ENCODE data around the gene TOP3B.

TOP3B gene

DNA sequence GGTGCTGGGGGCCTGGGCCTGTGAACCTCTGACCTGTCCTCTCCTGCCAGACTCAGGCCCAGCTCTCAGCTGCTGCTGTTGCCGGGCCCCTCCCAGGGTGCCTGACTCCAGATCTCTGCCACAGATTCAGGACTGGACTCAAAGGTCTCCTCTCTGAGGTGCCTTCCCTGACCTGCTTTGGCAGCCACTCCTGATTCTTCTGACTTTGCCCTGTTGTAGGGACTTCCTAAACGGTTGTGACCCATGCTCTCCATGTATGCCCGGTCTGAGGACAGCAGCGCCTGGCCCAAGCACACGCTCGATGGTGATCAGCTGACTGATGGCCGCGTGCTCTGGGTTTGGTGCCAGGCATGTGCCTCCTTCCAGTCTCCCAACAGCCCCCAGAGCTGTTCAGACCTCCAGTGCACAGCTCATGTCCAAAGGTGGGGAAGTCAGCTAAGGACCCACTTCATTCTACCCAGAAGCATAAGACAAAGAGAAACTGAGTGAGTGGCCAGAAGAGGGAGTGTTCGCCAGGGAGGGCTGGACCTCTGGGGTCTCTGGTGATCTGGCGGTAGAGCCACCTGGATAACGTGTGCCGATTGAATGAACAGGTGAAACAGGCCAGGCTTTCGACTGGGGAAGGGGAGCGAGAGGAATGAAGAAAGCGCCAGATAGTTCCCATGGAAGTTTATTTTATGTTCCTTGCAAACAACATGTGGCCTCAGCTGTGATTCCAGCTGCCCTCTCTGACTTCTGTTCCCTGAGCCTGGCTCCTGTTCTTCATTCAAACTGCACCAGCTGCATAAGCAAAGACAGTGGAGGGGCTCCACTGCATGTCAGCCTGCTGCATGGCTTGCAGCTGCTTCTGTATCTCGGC, 8.1 kb upstream of the TOP3B start:
- FAIRE-seq (no peak), DNase-seq (ENCODE audit: insufficient read length, low spot score) (no peak)
- TF ChIP-seq PAX5 (IDR thresholded peaks at IDR 0.05; ENCODE audit: insufficient read depth, low read length, severe bottlenecking) (no peak), POLR2AphosphoS5 (IDR thresholded peaks at IDR 0.05; ENCODE audit: low read depth, low read length) (no peak), POLR2A (IDR thresholded peaks at IDR 0.05; ENCODE audit: low read depth, low read length) (no peak), TAF1 (IDR thresholded peaks at IDR 0.05; ENCODE audit: low read depth, low read length) (no peak), SPI1 (IDR thresholded peaks at IDR 0.05; ENCODE audit: low read depth, low read length) (no peak), POU2F2 (IDR thresholded peaks at IDR 0.05; ENCODE audit: low read depth, low read length) (no peak)

GRCh38 chr22:21989049-21989448, 6.5 kb upstream of the TOP3B start:
- TF ChIP-seq TAF1 (IDR thresholded peaks at IDR 0.05; ENCODE audit: low read depth, low read length): no peak
- no peak for TF ChIP-seq POLR2A (IDR thresholded peaks at IDR 0.05; ENCODE audit: low read depth, low read length)
- no peak for TF ChIP-seq SPI1 (IDR thresholded peaks at IDR 0.05; ENCODE audit: low read depth, low read length)
- no peak for TF ChIP-seq POU2F2 (IDR thresholded peaks at IDR 0.05; ENCODE audit: low read depth, low read length)
- no peak for TF ChIP-seq POLR2AphosphoS5 (IDR thresholded peaks at IDR 0.05; ENCODE audit: low read depth, low read length)
- no peak for TF ChIP-seq PAX5 (IDR thresholded peaks at IDR 0.05; ENCODE audit: insufficient read depth, low read length, severe bottlenecking)
- FAIRE-seq (no peak), DNase-seq (ENCODE audit: insufficient read length, low spot score) (no peak)

DNA sequence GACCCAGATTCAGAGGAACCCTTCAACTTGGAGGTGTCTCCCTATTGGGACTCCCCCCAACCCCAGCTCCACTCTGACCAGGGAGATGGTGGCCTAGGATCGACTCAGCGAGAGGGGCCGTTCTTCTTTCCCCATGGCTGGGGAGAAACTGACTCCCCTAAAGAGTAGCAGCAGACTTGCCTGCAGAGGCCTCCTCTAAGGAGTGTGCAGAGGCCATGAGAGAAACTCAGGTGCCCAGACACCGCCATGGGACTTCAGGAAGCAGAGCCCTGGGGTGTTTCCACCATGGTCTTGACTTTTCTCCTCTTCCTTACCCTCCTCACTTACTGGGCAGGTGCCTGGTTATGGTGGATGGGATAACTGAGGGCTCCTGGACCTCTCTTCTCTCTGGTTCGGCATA, 2.6 kb upstream of the TOP3B start:
- TF ChIP-seq SPI1 (IDR thresholded peaks at IDR 0.05; ENCODE audit: low read depth, low read length): no peak
- TF ChIP-seq POU2F2 (IDR thresholded peaks at IDR 0.05; ENCODE audit: low read depth, low read length): no peak
- no peak for TF ChIP-seq POLR2A (IDR thresholded peaks at IDR 0.05; ENCODE audit: low read depth, low read length)
- TF ChIP-seq POLR2AphosphoS5 (IDR thresholded peaks at IDR 0.05; ENCODE audit: low read depth, low read length): no peak
- TF ChIP-seq PAX5 (IDR thresholded peaks at IDR 0.05; ENCODE audit: insufficient read depth, low read length, severe bottlenecking): no peak
- TF ChIP-seq TAF1 (IDR thresholded peaks at IDR 0.05; ENCODE audit: low read depth, low read length): no peak
- DNase-seq (ENCODE audit: insufficient read length, low spot score) (no peak), FAIRE-seq (no peak)

DNA sequence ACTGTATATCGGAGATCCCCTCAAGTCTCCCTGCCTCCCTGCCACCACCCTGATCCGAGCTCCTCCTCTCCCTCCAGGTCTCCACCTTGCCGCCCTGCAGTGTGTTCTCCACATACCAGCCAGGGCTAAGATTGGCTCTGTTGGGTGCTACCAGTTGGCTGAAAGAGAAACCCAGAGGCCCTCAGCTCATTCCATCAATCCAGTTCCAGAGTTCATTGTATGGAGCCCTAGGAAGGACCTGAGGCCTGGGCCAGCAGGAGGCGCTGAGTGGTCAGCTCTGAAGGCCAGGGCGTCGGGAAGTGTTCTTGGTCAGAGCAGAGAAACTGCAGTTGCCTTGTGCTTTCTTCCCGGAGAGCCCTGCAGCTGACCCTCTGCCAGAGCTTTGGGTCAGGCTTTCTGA, 2.2 kb upstream of the TOP3B start:
- TF ChIP-seq SPI1 (IDR thresholded peaks at IDR 0.05; ENCODE audit: low read depth, low read length) (no peak), POLR2A (IDR thresholded peaks at IDR 0.05; ENCODE audit: low read depth, low read length) (no peak), POU2F2 (IDR thresholded peaks at IDR 0.05; ENCODE audit: low read depth, low read length) (no peak), PAX5 (IDR thresholded peaks at IDR 0.05; ENCODE audit: insufficient read depth, low read length, severe bottlenecking) (no peak), TAF1 (IDR thresholded peaks at IDR 0.05; ENCODE audit: low read depth, low read length) (no peak)
- no peak for FAIRE-seq
- no peak for DNase-seq (ENCODE audit: insufficient read length, low spot score)

- TF ChIP-seq POU2F2 (IDR thresholded peaks at IDR 0.05; ENCODE audit: low read depth, low read length) (no peak), SPI1 (IDR thresholded peaks at IDR 0.05; ENCODE audit: low read depth, low read length) (no peak), PAX5 (IDR thresholded peaks at IDR 0.05; ENCODE audit: insufficient read depth, low read length, severe bottlenecking) (no peak), TAF1 (IDR thresholded peaks at IDR 0.05; ENCODE audit: low read depth, low read length) (no peak), POLR2AphosphoS5 (IDR thresholded peaks at IDR 0.05; ENCODE audit: low read depth, low read length) (no peak), POLR2A (IDR thresholded peaks at IDR 0.05; ENCODE audit: low read depth, low read length) (no peak)
- FAIRE-seq: no peak
Observed at GRCh38 chr22:21981874-21982273, 713 bp downstream of the TOP3B start.

GRCh38 chr22:21980547-21980946, 2.0 kb downstream of the TOP3B start:
- FAIRE-seq (no peak), DNase-seq (ENCODE audit: insufficient read length, low spot score) (no peak)
- TF ChIP-seq POLR2A (IDR thresholded peaks at IDR 0.05; ENCODE audit: low read depth, low read length): no peak
- TF ChIP-seq POU2F2 (IDR thresholded peaks at IDR 0.05; ENCODE audit: low read depth, low read length): no peak
- no peak for TF ChIP-seq TAF1 (IDR thresholded peaks at IDR 0.05; ENCODE audit: low read depth, low read length)
- no peak for TF ChIP-seq PAX5 (IDR thresholded peaks at IDR 0.05; ENCODE audit: insufficient read depth, low read length, severe bottlenecking)
- no peak for TF ChIP-seq SPI1 (IDR thresholded peaks at IDR 0.05; ENCODE audit: low read depth, low read length)
- no peak for TF ChIP-seq POLR2AphosphoS5 (IDR thresholded peaks at IDR 0.05; ENCODE audit: low read depth, low read length)

More at GRCh38 chr22:21981874-21982273, 713 bp downstream of the TOP3B start:
- no peak for DNase-seq (ENCODE audit: insufficient read length, low spot score)

GRCh38 chr22:21978564-21979386, 3.8 kb downstream of the TOP3B start:
- DNase-seq (ENCODE audit: insufficient read length, low spot score): no peak
- TF ChIP-seq POLR2AphosphoS5 (IDR thresholded peaks at IDR 0.05; ENCODE audit: low read depth, low read length) (no peak), TAF1 (IDR thresholded peaks at IDR 0.05; ENCODE audit: low read depth, low read length) (no peak), POU2F2 (IDR thresholded peaks at IDR 0.05; ENCODE audit: low read depth, low read length) (no peak), PAX5 (IDR thresholded peaks at IDR 0.05; ENCODE audit: insufficient read depth, low read length, severe bottlenecking) (no peak), SPI1 (IDR thresholded peaks at IDR 0.05; ENCODE audit: low read depth, low read length) (no peak), POLR2A (IDR thresholded peaks at IDR 0.05; ENCODE audit: low read depth, low read length) (no peak)

DNA sequence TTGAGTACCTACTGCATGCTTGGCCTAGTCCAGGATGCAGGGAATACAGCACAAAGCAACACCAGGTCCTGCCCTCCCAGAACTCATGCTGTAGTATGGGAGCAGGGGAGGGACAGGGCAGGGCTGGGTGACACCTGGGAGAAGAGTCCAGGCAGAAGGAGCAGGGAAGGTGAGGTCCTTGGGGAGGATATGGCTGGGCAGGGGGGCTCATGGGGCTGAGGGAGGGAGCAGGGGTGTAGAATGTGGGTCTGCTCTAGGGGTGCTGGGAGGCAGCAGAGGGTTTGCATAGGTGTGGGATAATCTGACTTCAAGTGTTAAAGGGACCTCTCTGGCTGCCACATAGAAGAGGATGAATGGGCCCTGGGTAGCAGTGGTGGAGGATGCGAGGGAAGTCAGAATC, 4.8 kb downstream of the TOP3B start:
- TF ChIP-seq POU2F2 (IDR thresholded peaks at IDR 0.05; ENCODE audit: low read depth, low read length): no peak
- no peak for TF ChIP-seq SPI1 (IDR thresholded peaks at IDR 0.05; ENCODE audit: low read depth, low read length)
- TF ChIP-seq TAF1 (IDR thresholded peaks at IDR 0.05; ENCODE audit: low read depth, low read length): no peak
- no peak for FAIRE-seq
- DNase-seq (ENCODE audit: insufficient read length, low spot score): no peak

More at GRCh38 chr22:21978564-21979386, 3.8 kb downstream of the TOP3B start:
- FAIRE-seq: no peak

DNA sequence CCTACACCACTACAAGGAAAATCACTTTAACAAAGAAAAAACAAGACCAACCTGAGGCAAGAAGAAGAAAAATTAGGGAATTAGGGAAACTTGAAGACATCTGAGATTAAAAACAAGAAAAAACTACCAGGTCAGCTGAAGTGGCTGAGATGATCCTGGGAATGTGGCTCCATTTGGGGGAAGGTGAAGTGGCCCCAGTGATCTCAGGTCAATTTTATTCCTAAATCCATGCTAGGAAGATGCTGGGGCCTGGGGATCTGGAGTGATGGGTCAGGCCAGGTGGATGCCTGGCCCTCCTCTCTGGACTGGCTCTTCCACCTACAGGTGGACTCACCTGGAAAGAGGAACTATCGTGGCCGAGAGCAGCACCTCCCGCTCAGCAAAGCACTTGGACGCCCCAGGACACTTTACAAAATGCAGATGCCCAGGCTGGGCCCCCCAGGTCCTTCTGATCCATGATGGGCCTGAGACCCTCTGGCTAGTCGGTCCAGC, 6.7 kb downstream of the TOP3B start:
- TF ChIP-seq POLR2A (IDR thresholded peaks at IDR 0.05; ENCODE audit: low read depth, low read length): no peak
- no peak for TF ChIP-seq TAF1 (IDR thresholded peaks at IDR 0.05; ENCODE audit: low read depth, low read length)
- no peak for TF ChIP-seq PAX5 (IDR thresholded peaks at IDR 0.05; ENCODE audit: insufficient read depth, low read length, severe bottlenecking)
- no peak for TF ChIP-seq POU2F2 (IDR thresholded peaks at IDR 0.05; ENCODE audit: low read depth, low read length)
- no peak for TF ChIP-seq SPI1 (IDR thresholded peaks at IDR 0.05; ENCODE audit: low read depth, low read length)
- TF ChIP-seq POLR2AphosphoS5 (IDR thresholded peaks at IDR 0.05; ENCODE audit: low read depth, low read length): no peak
- FAIRE-seq (no peak), DNase-seq (ENCODE audit: insufficient read length, low spot score) (no peak)
